Germinal center (tissue), 1 donor: ENCODE results near the gene PHC2.
"Not testable (repeated sequence)": the region's sequence is repeated elsewhere in the genome, so short reads cannot be mapped to it uniquely, and the experiment has no call there.

Source experiments
- DNase-seq: peaks from one replicate; pipeline ENCODE4 v3.0.0; 2012; ENCODE audit warnings: mixed read lengths, low spot score

PHC2 gene

GRCh38 chr1:33310702-33311101 lies 120.2 kb downstream of the PHC2 start:
- no peak for DNase-seq

GRCh38 chr1:33309351-33309750 lies 121.5 kb downstream of the PHC2 start:
- not testable (repeated sequence) for DNase-seq

- no peak for DNase-seq
Measured at GRCh38 chr1:33307494-33307864, 123.4 kb downstream of the PHC2 start.

GRCh38 chr1:33306653-33307493 lies 124.0 kb downstream of the PHC2 start:
- no peak for DNase-seq

- no peak for DNase-seq
Measured at GRCh38 chr1:33305816-33306652, 124.9 kb downstream of the PHC2 start.

GRCh38 chr1:33305016-33305415 lies 125.9 kb downstream of the PHC2 start:
- no peak for DNase-seq

- no peak for DNase-seq
Measured at GRCh38 chr1:33302325-33302724, 128.6 kb downstream of the PHC2 start.

- no peak for DNase-seq
Measured at GRCh38 chr1:33301273-33301984, 129.5 kb downstream of the PHC2 start.

GRCh38 chr1:33300673-33301072 lies 130.2 kb downstream of the PHC2 start:
- no peak for DNase-seq

- DNase-seq, result no peak
Measured at GRCh38 chr1:33299461-33300155, 131.3 kb downstream of the PHC2 start.

GRCh38 chr1:33298623-33299277 lies 132.1 kb downstream of the PHC2 start:
- DNase-seq, result peak; percentile 75

- DNase-seq, result no peak
Measured at GRCh38 chr1:33297911-33298622, 132.8 kb downstream of the PHC2 start.

GRCh38 chr1:33296824-33297223 lies 134.1 kb downstream of the PHC2 start:
- DNase-seq, result no peak

GRCh38 chr1:33296082-33296458 lies 134.8 kb downstream of the PHC2 start:
- no peak for DNase-seq

GRCh38 chr1:33295450-33296081 lies 135.3 kb downstream of the PHC2 start:
- peak; percentile 86 for DNase-seq

- DNase-seq, result no peak
Measured at GRCh38 chr1:33295023-33295422, 135.9 kb downstream of the PHC2 start.

- no peak for DNase-seq
Measured at GRCh38 chr1:33294071-33295010, 136.6 kb downstream of the PHC2 start.

- no peak for DNase-seq
Measured at GRCh38 chr1:33292726-33293340, 138.1 kb downstream of the PHC2 start.

- not testable (repeated sequence) for DNase-seq
Measured at GRCh38 chr1:33290615-33291014, 140.3 kb downstream of the PHC2 start.
